Progenitor cell of endocrine pancreas (in vitro differentiated cells): ENCODE results near the gene TMEM181. TPM values are rescaled to one million over a fixed set of nuclear protein-coding genes. Genes with fewer than 3 reads are reported as not detected.
A peak's percentile ranks its signal among the peaks of the same experiment; 100 is the strongest.
"Not testable (repeated sequence)": the region's sequence is repeated elsewhere in the genome, so short reads cannot be mapped to it uniquely, and the experiment has no call there.

Experiments
- DNase-seq: peaks from one replicate; pipeline ENCODE4 v3.0.0; 2021; ENCODE audit warnings: low spot score; ENCODE audit not compliant: unreplicated experiment
- H3K27ac Mint-ChIP-seq: 2 replicates; pipeline ENCODE4 v1.8.0; 2021; ENCODE audit warnings: mild to moderate bottlenecking, moderate library complexity, mixed read lengths
- H3K27me3 Mint-ChIP-seq: 2 replicates; pipeline ENCODE4 v1.8.0; 2021; ENCODE audit warnings: mixed read lengths
- H3K36me3 Mint-ChIP-seq: 2 replicates; pipeline ENCODE4 v1.8.0; 2022; ENCODE audit warnings: mixed read lengths; ENCODE audit not compliant: insufficient read depth
- H3K4me1 Mint-ChIP-seq: 2 replicates; pipeline ENCODE4 v1.8.0; 2021; ENCODE audit warnings: low read depth, mixed read lengths
- H3K4me3 Mint-ChIP-seq: 2 replicates; pipeline ENCODE4 v1.8.0; 2021; ENCODE audit warnings: low read depth, mild to moderate bottlenecking, moderate library complexity, mixed read lengths
- H3K9me3 Mint-ChIP-seq: 2 replicates; pipeline ENCODE4 v1.8.0; 2021; ENCODE audit warnings: low read depth, mixed read lengths
- total RNA-seq: library from RNA; stranded (reverse); gene quantifications from 2 replicates; pipeline ENCODE4 v1.2.1, GENCODE V29; 2021
- TF ChIP-seq, protein P1 (sequence below): fragments of 200-600 bp; sonication (generic); IDR thresholded peaks from one replicate; pipeline ENCODE4 v1.5.0; 2021; ENCODE audit warnings: antibody characterized with exemption, mild to moderate bottlenecking; ENCODE audit not compliant: unreplicated experiment

TMEM181 gene
- total RNA-seq, 1 donor from 2014 or later = 33.9 TPM

DNA sequence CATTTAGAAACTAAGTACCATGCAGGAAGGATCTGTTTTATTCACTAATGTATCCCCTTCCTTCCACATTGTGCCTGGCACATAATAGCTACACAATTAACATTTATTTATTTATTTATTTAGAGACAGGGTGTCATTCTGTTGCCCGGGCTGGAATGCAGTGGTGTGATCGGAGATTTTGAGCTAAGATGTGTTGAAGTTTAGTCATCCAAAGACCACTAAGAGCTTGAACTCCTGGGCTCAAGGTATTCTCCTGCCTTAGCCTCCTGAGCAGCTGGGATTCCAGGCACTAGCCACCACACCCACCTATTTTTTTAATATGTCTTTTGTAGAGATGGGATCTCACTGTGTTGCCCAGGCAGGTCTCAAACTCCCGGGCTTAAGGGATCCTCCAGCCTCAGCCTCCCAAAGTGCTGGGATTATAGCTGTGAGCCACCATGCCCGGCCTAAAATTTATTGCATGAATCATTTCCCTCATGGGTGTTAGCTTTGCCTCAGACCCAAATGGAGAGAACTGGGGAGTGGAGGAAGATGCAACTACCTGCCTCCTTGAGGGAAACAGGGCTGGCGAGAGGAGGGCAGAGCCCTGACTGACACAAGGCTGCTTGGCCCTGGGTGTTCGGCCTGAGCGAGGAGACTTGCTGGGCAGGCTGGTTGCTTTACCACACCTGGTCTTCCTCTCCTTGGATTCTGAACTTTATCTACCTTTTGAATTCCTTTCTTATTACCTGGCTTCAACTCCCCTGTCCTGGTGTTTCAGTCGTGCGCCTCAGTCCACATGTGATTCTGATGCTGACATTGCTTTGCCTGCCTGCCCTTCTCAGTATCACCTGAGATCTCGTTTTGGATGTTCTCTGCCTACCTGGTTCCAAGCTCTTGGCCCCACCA, 86.4 kb downstream of the TMEM181 start:
- Mint-ChIP-seq H3K4me3 (peak overlapping the region; percentile 98), H3K27me3 (peaks cover 2% of the 10 kb centered on the region), H3K9me3 (no peaks in the 10 kb centered on the region), H3K36me3 (peaks cover 4% of the 10 kb centered on the region), H3K4me1 (peaks cover 23% of the 10 kb centered on the region), H3K27ac (peak overlapping the region; percentile 35)
- TF ChIP-seq, protein P1, sequence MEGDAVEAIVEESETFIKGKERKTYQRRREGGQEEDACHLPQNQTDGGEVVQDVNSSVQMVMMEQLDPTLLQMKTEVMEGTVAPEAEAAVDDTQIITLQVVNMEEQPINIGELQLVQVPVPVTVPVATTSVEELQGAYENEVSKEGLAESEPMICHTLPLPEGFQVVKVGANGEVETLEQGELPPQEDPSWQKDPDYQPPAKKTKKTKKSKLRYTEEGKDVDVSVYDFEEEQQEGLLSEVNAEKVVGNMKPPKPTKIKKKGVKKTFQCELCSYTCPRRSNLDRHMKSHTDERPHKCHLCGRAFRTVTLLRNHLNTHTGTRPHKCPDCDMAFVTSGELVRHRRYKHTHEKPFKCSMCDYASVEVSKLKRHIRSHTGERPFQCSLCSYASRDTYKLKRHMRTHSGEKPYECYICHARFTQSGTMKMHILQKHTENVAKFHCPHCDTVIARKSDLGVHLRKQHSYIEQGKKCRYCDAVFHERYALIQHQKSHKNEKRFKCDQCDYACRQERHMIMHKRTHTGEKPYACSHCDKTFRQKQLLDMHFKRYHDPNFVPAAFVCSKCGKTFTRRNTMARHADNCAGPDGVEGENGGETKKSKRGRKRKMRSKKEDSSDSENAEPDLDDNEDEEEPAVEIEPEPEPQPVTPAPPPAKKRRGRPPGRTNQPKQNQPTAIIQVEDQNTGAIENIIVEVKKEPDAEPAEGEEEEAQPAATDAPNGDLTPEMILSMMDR = no peak
- no peak for DNase-seq

DNA sequence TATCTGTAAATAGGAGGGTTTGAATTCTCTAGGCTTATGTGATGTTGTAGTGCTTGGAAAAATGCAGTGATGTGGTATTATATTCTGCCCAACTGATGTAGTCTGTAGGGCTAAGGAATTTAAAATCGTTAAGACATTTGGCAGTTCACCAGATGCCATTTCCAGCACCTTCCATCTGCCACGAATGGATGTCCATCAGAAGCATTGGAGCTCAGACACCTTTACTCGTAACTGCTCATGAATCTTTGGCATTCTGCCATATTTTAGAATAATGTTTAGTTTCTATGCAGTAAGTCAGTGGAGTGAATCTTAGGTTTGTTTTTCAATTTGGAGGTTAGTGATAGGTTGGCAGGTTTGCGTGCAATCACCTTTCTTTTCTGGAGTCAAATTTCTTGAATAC, 87.6 kb downstream of the TMEM181 start:
- Mint-ChIP-seq H3K27me3 (peaks cover 2% of the 10 kb centered on the region), H3K27ac (no peak overlapping the region), H3K36me3 (no peaks in the 10 kb centered on the region), H3K4me1 (peaks cover 16% of the 10 kb centered on the region), H3K4me3 (no peak overlapping the region), H3K9me3 (no peaks in the 10 kb centered on the region)
- DNase-seq = no peak
- TF ChIP-seq, protein P1 = no peak

DNA sequence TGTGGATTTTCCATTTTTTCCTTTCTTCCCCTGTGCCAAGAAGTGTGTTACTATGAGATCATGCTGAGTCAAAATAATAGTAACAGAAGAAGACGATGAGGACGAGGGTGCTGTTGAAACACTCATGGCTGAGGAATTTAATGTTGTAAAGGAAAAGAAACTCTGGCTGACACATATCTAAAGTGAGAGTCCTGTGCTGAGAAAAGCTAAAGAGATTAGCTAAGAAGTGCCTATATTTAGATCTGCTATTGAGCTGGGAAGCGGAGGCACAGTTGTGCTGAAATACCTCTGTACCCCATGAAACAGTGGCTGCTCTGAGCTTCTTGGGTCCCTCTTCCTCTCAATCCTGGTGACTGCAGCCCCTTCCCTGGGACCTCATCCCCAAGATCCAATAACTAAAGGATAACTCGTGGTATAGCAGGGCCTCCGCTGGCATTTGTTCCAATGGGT, 88.8 kb downstream of the TMEM181 start:
- TF ChIP-seq, protein P1 = no peak
- Mint-ChIP-seq H3K9me3 (no peaks in the 10 kb centered on the region), H3K27ac (no peak overlapping the region), H3K4me1 (peaks cover 10% of the 10 kb centered on the region), H3K4me3 (no peak overlapping the region), H3K27me3 (peaks cover 2% of the 10 kb centered on the region), H3K36me3 (no peaks in the 10 kb centered on the region)
- DNase-seq = no peak

DNA sequence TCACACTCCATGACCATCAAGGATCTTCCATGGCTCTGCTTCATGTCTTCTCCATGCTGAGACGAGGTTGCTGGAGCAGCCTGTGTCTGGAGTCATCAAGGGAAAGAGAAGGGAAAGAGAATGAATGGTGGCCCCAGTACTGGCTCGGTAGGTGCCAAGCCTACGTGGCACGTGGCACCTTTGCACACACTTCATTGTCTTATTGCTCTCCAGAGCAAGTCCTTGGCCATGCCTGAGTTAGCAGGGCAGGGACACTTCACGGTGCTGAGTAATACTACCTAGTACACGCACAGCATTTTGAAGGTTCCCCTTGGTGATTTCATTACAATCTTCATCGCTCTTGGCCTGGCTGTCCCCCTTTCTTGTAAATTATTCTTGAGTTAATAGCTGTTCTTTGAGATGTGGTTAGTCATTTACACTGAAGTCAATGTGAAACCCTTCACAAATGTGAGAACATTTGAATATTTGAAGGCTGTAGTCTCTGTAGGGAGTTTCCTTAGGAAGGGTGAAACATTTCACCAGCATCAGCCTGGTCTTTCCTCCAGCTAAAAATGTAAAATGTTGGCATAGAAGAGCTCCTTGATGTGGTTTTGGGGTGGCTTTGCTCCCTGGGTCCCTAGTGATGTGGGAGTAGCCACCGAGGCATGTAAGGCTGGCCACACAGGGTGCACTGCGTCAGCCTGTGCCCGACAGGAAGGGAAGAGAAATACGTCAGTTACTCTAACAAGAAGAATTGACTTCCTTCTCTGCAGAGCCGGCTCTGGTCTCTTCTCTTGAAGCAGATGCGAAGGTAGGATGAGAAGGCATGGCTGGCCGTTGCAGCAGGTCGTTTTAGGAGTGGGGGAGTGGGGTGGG, 89.6 kb downstream of the TMEM181 start, which contains the start of gene SYTL3:
Gene SYTL3 (plus strand): TSS at position 766 of the 855 bp plus-strand sequence. CDS start 13,215 bp downstream, outside the sequence.
- no peaks in the 10 kb centered on the region for H3K36me3 Mint-ChIP-seq
- no peak within 1 kb of the TSS for H3K27ac Mint-ChIP-seq
- peaks cover 11% of the 10 kb centered on the region for H3K4me1 Mint-ChIP-seq
- no peak for DNase-seq
- H3K4me3 Mint-ChIP-seq = no peak within 1 kb of the TSS
- H3K9me3 Mint-ChIP-seq = no peaks in the 10 kb centered on the region
- TF ChIP-seq, protein P1 = no peak
- peaks cover 2% of the 10 kb centered on the region for H3K27me3 Mint-ChIP-seq

DNA sequence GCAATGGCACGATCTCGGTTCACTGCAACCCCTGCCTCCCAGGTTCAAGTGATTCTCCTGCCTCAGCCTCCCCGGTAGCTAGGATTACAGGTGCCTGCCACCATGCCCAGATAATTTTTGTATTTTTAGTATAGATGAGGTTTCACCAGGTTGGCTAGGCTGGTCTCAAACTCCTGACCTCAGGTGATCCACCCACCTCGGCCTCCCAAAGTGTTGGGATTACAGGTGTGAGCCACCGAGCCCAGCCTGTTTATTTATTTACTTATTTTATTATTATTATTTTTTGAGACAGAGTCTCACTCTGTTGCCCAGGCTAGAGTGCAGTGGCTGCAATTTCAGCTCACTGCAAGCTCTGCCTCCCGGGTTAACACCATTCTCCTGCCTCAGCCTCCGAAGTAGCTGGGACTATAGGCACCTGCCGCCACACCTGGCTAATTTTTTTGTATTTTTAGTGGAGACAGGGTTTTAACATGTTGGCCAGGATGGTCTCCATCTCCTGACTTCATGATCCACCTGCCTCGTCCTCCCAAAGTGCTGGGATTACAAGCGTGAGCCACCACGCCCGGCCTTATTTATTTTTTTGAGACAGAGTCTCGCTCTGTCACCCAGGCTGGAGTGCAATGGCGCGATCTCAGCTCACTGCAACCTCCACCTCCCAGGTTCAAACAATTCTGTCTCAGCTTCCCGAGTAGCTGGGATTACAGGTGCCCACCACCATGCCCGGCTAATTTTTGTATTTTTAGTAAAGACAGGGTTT, 92.3 kb downstream of the TMEM181 start:
- H3K27ac Mint-ChIP-seq, H3K36me3 Mint-ChIP-seq, H3K27me3 Mint-ChIP-seq, H3K4me1 Mint-ChIP-seq, H3K9me3 Mint-ChIP-seq, H3K4me3 Mint-ChIP-seq, DNase-seq: not testable (repeated sequence)
